Stimulated activated CD8-positive, alpha-beta memory T cell treated with anti-CD3 and anti-CD28 coated beads, Interleukin-4, amount 100 ng/mL, for 4 hours (primary cell): ENCODE results near the gene HOXD10.

Source experiments
- DNase-seq, 2 donors: peaks; one replicate each; pipeline ENCODE4 v3.0.0-alpha.2; 2020; ENCODE audit warnings: low read depth in 2 of 2, low spot score in 1 of 2

HOXD10 gene

DNA sequence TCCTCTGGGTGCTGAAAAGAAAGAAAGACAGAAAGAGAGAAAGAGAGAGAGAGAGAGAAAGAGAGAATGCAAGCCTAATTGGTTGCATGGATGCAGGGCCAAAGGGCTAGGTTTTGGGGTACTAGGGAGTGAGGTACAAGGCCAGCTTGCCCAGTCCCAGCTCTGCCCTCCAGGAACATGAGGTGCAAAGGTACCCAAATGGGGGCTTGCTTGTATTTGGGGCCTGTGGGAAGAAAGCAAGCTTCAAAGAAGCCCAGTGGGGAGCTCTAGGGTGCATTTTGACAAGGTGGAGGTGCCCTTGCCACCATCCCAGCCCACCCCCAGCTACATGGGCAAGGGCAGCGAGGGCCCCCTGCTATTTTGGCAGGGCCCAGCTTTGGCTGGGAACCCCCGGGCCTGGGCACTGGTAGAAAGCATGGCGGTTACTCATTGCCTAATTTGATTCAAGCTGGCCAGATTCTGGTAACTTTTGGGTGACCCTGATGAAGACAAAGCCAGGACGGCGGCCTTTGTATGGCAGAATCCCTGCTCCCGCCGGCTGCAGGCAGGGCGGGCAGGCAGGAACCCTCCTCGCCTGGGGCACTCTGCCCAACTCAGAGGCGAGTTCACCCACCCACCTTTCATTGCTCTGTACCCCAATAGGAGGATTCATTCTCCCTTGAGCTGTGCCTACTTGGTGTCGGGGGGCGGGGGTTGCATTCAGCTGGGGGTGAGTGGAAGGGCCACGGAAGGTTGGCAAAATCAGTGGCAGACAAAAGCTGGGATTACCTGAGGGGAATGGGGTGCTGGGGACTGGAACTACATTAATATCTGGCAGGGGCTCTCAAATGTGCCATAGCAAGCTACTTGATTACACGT is 34.2 kb downstream of the HOXD10 start:
- DNase-seq = no peak

DNA sequence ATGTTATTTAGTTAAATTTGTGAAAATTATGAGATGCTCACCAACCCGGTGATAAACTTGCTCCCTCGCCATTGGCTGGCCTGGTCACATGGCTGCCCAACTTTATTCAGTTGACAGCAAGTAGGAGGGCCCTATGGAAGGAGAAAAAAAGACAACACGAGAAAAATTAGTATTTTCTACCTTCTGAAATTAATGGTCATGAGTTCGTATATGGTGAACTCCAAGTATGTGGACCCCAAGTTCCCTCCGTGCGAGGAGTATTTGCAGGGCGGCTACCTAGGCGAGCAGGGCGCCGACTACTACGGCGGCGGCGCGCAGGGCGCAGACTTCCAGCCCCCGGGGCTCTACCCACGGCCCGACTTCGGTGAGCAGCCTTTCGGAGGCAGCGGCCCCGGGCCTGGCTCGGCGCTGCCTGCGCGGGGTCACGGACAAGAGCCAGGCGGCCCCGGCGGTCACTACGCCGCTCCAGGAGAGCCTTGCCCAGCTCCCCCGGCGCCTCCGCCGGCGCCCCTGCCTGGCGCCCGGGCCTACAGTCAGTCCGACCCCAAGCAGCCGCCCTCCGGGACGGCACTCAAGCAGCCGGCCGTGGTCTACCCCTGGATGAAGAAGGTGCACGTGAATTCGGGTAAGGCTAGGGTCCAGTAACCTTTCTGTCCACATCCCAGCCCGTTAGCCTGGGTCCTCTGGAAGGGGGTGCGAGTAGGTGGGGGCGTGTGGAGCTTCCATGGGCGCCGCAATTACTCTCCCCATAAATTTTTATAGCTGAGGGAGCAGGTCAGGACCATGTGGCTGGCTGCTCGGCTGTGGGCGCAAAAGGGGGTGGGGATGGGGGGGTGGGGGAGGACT is 35.1 kb downstream of the HOXD10 start, which contains the start of gene HOXD4:
HOXD4 (plus strand) TSS at position 109 of the 846 bp plus-strand sequence; CDS start at position 193, 84 bp downstream.
- no peak for DNase-seq

GRCh38 chr2:176152350-176153181 is 36.0 kb downstream of the HOXD10 start:
- no peak for DNase-seq

GRCh38 chr2:176154576-176155252 is 38.1 kb downstream of the HOXD10 start:
- DNase-seq = no peak

DNA sequence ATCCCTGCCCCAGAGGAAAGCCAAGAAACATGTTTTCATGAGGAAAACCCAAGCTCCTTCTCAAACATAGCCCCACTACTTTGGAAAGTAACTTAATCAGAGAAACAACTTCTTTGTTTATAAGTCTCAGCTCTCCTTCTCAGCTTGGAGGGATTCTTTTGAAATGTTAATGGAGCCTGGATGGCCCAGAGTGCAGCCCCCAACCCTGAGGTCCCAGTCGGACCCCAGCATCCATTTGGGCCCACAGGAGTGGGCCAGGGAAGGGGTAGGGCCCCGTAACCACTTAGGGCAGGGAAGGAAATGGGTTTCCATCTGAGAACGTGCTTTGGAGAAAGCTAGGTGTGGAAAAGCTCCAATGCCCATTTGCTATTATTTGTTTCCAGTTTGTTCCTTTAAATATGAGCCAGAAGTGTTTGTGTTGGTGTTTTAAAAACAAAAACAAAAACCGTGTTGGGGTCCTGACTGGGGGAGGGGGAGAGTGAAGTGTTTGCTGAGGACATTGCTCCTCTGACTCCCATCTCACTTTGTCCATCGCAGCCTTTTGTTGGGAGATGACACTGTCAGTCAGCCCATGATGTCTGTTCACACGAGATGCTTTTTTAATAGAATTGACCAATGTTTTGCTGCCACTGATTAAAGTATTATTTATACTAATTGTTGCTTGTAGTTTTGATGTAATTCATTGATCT is 38.9 kb downstream of the HOXD10 start:
- DNase-seq = no peak

GRCh38 chr2:176156301-176156806 is 39.8 kb downstream of the HOXD10 start:
- no peak for DNase-seq

DNA sequence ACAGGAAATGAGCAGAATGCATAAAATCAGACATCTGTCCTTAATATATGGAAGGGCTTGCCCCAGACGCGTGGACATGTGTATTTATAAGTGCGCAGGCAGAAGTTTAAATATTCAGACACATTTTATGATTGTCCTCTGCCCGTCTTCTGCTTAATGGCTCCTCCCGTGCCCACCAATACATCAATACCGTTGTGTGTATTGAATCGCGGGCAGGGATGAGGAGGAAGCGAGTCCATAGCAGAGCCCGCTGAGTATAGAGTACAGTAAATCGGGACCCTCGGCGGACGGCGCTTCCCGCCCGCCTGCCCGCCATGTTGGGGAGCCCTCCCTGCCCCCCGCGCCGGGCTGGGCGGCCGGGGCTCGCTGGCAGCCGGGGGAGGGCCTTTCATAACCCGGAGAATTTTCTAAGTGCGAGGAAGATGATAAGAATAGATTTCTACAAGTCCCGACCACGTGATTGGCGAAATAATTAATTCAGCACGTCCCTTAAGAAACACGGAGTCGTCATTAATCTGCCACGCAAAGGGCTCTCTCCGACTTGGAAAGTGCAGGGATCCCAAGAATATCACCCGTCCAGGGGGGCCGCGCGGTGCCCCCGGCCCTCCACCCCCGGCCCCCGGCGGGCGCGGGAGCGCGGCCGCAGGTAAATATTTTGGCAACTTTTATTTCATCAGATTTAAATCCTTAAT is 40.4 kb downstream of the HOXD10 start, which contains the start of gene HOXD3:
HOXD3 (plus strand) TSS at position 501 of the 692 bp plus-strand sequence. CDS start 11,808 bp downstream, outside the sequence.
- no peak for DNase-seq

DNA sequence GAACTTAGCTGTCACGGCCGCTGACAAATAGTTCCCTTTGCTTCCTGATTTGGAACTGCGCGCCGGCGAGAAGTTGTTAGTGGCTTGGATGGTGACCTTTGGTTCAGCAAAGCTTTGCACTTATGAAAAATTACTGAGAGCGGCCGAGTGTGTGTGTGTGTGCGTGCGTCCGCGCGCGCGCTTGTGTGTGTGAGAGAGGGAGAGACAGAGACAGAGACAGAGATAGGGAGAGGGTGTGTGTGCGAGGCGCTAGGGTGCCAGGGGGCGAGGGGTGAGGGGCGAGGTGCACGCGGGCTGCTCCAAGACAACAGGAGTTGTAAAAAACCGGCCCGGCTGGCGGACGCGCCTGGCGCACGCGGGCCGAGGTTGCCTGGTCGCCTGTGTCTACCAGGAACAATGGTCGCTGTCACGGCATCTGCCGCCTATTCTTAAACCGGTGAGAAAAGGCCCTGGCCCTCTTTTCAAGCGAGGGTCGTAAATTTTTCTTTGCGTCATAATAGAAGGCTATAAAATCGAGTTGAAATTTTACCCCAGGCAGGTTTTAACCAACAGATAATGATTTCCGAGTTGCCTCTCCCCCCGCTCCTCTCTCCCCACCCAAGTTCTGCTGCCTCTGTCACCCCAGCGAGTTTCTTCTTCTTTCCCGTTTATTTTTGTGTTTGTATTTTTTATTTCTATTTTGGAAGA is 41.1 kb downstream of the HOXD10 start:
- DNase-seq = no peak

GRCh38 chr2:176158186-176158591 is 41.6 kb downstream of the HOXD10 start:
- no peak for DNase-seq

GRCh38 chr2:176158855-176159662 is 42.5 kb downstream of the HOXD10 start:
- DNase-seq = no peak

DNA sequence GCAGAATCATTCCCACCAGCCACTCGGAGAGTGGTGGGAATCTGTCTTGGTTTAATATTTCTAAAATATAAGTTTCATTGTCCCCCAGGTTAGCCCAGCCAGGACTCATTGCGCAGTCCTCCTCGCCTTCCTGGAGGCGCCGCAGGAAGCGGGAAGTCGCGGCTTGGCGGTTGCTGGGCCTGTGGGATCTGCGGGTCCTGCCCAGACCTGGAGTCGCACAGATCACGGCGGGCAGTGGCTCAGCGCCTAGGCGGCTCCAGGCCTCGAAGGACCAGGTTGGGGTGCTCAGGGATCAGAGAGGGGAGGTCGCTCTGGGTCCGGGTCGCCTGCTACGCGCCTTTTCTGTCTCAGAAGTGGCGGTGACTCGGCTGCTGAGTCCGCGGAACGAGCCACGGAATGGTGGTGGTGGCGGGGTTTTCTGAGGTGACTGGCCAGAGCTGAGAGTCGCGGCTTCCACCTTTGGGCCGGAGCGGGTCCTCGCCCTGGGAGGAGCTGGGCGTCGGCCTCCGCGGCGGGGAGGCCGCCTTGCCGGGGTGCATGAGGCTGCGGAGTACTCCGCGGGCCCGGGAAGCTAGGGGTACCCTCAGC is 43.2 kb downstream of the HOXD10 start:
- no peak for DNase-seq

DNA sequence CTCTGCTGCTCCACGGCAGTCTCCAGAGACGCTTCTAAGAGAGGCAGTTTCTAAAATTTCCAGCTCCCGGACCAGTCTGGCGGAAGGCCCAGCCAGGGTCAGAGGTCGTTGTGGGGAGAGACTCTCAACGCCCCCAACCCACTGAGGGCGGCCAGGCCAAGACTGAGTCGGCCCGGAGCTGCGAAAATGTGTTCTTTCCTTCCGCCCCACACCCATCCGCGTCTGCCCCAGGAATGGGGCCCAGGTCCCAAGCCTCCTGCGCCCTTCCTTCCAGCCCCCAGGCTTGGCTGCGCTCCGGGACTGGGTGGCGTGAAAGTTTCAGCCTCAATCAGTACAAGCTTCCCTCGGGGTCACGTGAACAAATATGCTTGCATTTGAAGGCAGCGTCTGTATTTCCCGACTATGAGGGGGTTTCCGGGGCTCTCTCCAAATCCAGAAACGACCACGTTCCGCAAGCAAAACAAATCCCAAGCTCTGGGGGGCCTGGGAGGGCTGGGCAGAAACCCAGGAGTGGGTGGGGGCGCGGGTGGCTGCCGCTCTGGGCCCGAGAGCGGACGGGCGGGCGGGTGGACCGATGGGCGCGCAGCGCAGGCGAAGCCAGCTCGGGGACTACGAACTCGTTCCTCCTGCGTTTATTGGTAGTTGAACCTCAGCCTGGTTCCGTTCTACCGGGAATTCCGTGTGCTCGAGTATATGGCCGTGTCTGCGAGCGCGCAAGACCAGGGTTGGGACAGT is 43.8 kb downstream of the HOXD10 start:
- no peak for DNase-seq

DNA sequence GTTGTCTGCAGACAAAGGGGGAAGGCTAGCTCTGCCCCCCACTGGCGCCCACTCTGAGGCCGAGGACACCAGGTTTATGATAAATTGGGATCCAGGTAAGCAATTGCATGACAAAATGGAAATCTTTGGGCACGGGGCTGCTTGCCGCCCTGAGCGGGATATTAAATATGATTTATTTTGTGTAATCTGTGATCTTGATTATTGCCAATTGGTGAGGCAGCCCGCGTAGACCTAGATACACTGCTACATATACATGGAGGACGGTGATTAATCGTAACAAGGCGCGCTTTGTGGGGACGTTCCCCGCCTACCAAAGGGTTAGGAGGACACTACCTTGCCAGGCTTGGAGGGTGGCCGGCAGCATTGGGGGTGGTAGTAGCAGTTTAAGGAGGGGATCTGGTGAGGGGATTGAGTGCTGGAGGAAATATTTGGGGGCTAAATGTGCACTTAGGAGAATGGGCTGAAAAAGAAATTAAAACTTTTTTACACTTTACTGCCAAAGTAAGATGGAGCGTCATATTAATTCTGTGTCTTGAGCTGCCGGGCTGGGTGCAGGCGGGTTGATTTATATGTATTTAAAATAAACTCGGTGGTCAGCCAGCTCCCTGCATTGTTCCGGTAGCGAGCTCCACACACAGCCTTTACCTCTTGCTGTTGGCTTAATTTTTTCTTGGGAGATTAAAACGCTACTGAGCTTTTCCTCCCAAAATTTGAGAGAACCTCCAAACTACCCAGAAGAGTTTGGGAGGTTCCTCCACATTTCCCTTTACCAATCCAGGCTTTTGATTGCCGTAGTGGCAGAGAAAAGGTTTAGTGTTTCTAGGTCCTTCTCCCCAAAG is 44.6 kb downstream of the HOXD10 start:
- DNase-seq = no peak

DNA sequence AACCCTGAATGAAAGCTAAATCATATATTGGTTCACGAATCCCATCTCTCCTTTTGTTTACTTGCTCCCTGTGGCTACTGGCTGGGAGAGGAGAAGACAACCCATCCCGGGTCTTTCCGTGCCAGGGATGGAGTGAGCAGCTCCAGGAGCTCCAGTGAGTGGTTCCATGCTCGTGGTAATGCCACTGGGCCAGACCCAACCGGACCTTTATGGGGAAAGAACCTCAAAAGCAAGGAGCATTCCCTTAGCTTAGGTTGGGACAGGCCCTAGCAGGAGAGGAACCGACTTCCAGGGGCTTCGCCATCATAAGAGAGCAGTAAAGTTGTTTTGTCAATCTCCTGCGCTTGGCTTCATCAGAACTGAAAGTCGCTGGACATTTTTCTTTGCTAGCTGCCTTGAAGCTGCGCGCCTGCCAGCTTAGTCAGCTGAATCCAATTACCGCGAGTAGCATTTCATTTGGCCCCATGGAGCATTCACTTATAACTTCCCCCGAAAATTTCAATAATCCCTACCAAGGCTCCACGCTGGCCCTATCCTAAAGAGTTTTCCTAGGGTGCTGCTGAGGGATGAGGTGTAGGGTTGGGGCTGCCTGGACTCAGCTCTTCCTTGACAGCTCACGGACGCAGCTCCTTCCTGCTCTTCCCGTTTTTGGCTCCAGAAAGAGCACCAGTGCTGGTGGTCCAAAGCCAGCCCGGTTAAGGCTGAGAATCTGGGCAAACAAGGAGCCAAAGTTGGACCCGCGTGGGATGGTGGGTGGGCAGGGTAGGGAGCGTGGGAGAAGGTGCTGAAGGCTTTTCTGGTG is 45.4 kb downstream of the HOXD10 start:
- no peak for DNase-seq
